Measurements from ENCODE around the gene MASP1. TPM values are rescaled to one million over a fixed set of nuclear protein-coding genes. Genes with fewer than 3 reads are reported as not detected.

The MASP1 gene
- total and polyA plus RNA-seq, 8 donors: 0.06 to 1.3 (median 0.35) TPM

- Histone ChIP-seq H3K9me3 (no peaks in the 10 kb centered on the region), H3K27ac (peak overlapping the region in 2 of 4 donors; percentile 43 to 62), H3K36me3 (no peaks in the 10 kb centered on the region), H3K4me3 (no peak overlapping the region), H3K4me1 (no peaks in the 10 kb centered on the region), H3K27me3 (no peaks in the 10 kb centered on the region)
- peak in 3 of 4 donors; percentile 63 to 88 (median 78) for ATAC-seq
- FAIRE-seq: no peak
- TF ChIP-seq CTCF (IDR thresholded peaks at IDR 0.05): no peak
- intact Hi-C loops (cut with DNase I): no loop called here
- no peak for DNase-seq
- 10 to 15% methylated on average over 1 of the region's 1 CpG for WGBS, 2 donors
These were observed 36.2 kb downstream of the MASP1 start for GRCh38 chr3:187255314-187255713.

GRCh38 chr3:187252311-187252710 lies 39.2 kb downstream of the MASP1 start:
- FAIRE-seq (no peak), DNase-seq (no peak), ATAC-seq (no peak)
- H3K4me3 ChIP-seq: no peak overlapping the region
- no peaks in the 10 kb centered on the region for H3K36me3 ChIP-seq
- no peak for TF ChIP-seq CTCF (IDR thresholded peaks at IDR 0.05)
- no peaks in the 10 kb centered on the region for H3K9me3 ChIP-seq
- no peaks in the 10 kb centered on the region for H3K27me3 ChIP-seq
- H3K27ac ChIP-seq: no peak overlapping the region
- intact Hi-C loops (cut with DNase I): no loop called here
- 71 to 74% methylated on average over 4 of the region's 4 CpGs for WGBS, 2 donors
- H3K4me1 ChIP-seq: no peaks in the 10 kb centered on the region

GRCh38 chr3:187251599-187251998 lies 39.9 kb downstream of the MASP1 start:
- Histone ChIP-seq H3K27ac (peak overlapping the region in 2 of 4 donors; percentile 8 to 17), H3K36me3 (no peaks in the 10 kb centered on the region), H3K4me1 (no peaks in the 10 kb centered on the region), H3K9me3 (no peaks in the 10 kb centered on the region), H3K4me3 (no peak overlapping the region), H3K27me3 (no peaks in the 10 kb centered on the region)
- peak in 1 of 4 donors; percentile 24 for ATAC-seq
- intact Hi-C loops (cut with DNase I): no loop called here
- no peak for FAIRE-seq
- no peak for DNase-seq
- WGBS, 2 donors: 38 to 48% methylated on average over 3 of the region's 3 CpGs
- TF ChIP-seq CTCF (IDR thresholded peaks at IDR 0.05): no peak

- no peak for FAIRE-seq
- no peak for TF ChIP-seq CTCF (IDR thresholded peaks at IDR 0.05)
- 49 to 58% methylated on average over 3 of the region's 3 CpGs for WGBS, 2 donors
- intact Hi-C loops (cut with DNase I): no loop called here
- Histone ChIP-seq H3K27ac (no peak overlapping the region), H3K4me3 (no peak overlapping the region), H3K9me3 (no peaks in the 10 kb centered on the region), H3K4me1 (no peaks in the 10 kb centered on the region), H3K27me3 (no peaks in the 10 kb centered on the region), H3K36me3 (no peaks in the 10 kb centered on the region)
- no peak for DNase-seq
- ATAC-seq: no peak
These were observed 44.1 kb downstream of the MASP1 start for GRCh38 chr3:187247398-187247797.

GRCh38 chr3:187243933-187244524 lies 47.5 kb downstream of the MASP1 start:
- FAIRE-seq: no peak
- WGBS, 2 donors: 62 to 79% methylated on average over 2 of the region's 2 CpGs

More at GRCh38 chr3:187243933-187244524, 47.5 kb downstream of the MASP1 start:
- H3K27me3 ChIP-seq: no peaks in the 10 kb centered on the region
- TF ChIP-seq CTCF (IDR thresholded peaks at IDR 0.05): no peak
- no peak overlapping the region for H3K27ac ChIP-seq
- no peaks in the 10 kb centered on the region for H3K36me3 ChIP-seq
- intact Hi-C loops (cut with DNase I): no loop called here
- H3K9me3 ChIP-seq: no peaks in the 10 kb centered on the region
- ATAC-seq: no peak
- no peak for DNase-seq
- H3K4me1 ChIP-seq: no peaks in the 10 kb centered on the region
- no peak overlapping the region for H3K4me3 ChIP-seq

All from pancreas (tissue), 10 donors.